Stimulated activated CD4-positive, alpha-beta T cell treated with anti-CD3 and anti-CD28 coated beads, Interleukin-2, amount 100 ng/mL, for 24 hours (primary cell): ENCODE results near the gene RANBP2.

ENCODE experiments used
- DNase-seq, 2 donors: peaks; one replicate each; pipeline ENCODE4 v3.0.0-alpha.2; 2020

The RANBP2 gene

GRCh38 chr2:108786008-108786353, 66.7 kb downstream of the RANBP2 start:
- DNase-seq: no peak

GRCh38 chr2:108786354-108787215, 67.3 kb downstream of the RANBP2 start, which contains the start of gene CCDC138:
Gene CCDC138 (plus strand): TSS chr2:108786771. CDS start chr2:108786823, 52 bp downstream.
- DNase-seq: peak; percentile 93 to 95

GRCh38 chr2:108787216-108787541, 67.9 kb downstream of the RANBP2 start:
- DNase-seq: no peak

- DNase-seq: no peak
Measured at GRCh38 chr2:108803045-108803736, 83.9 kb downstream of the RANBP2 start.

GRCh38 chr2:108805032-108805431, 85.8 kb downstream of the RANBP2 start:
- DNase-seq: no peak

GRCh38 chr2:108805782-108806181, 86.5 kb downstream of the RANBP2 start:
- DNase-seq: no peak

GRCh38 chr2:108806371-108807113, 87.3 kb downstream of the RANBP2 start:
- DNase-seq: no peak

- no peak for DNase-seq
Measured at GRCh38 chr2:108809936-108810335, 90.7 kb downstream of the RANBP2 start.

GRCh38 chr2:108810993-108811957, 92.0 kb downstream of the RANBP2 start:
- no peak for DNase-seq

- DNase-seq: no peak
Measured at GRCh38 chr2:108813732-108814131, 94.5 kb downstream of the RANBP2 start.

GRCh38 chr2:108820482-108820881, 101.2 kb downstream of the RANBP2 start:
- DNase-seq: no peak

- no peak for DNase-seq
Measured at GRCh38 chr2:108823286-108823685, 104.0 kb downstream of the RANBP2 start.

GRCh38 chr2:108824316-108825070, 105.2 kb downstream of the RANBP2 start:
- no peak for DNase-seq

- DNase-seq: no peak
Measured at GRCh38 chr2:108825254-108825653, 106.0 kb downstream of the RANBP2 start.

- DNase-seq: no peak
Measured at GRCh38 chr2:108825736-108826135, 106.5 kb downstream of the RANBP2 start.

- no peak for DNase-seq
Measured at GRCh38 chr2:108829578-108830310, 110.5 kb downstream of the RANBP2 start.

- no peak for DNase-seq
Measured at GRCh38 chr2:108833219-108833618, 113.9 kb downstream of the RANBP2 start.

- DNase-seq: no peak
Measured at GRCh38 chr2:108834620-108835019, 115.3 kb downstream of the RANBP2 start.

- DNase-seq: no peak
Measured at GRCh38 chr2:108835040-108835439, 115.8 kb downstream of the RANBP2 start.
